Measurements from ENCODE around the gene IGF2R. TPM values are rescaled to one million over a fixed set of nuclear protein-coding genes. Genes with fewer than 3 reads are reported as not detected.

The IGF2R gene
- total and polyA plus RNA-seq, 8 donors: 56.5 to 153 (median 60.4) TPM

DNA sequence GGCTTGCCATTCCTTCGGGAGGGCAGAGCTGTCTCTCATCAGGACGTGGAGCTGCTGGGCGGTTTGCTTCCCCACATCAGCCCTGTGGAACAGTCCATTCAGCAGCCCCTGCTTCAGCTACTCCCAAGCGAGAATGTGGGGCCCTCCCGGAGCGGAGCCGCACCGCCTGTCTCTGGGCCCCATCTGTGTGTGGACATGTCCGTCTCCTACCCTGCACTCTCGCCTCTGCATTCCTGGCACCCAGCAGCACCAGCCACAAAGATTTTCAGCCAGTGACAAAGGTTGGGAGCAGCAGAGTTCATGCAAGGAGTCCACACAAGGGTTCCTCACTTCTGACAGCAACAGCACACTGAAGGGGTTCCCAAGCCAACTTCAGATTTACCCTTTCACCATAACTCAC lies 123.7 kb downstream of the IGF2R start:
- Histone ChIP-seq H3K36me3 (peaks cover 0 to 100% of the 10 kb centered on the region in 2 donors), H3K9me3 (no peaks in the 10 kb centered on the region), H3K4me3 (no peak overlapping the region), H3K27me3 (no peaks in the 10 kb centered on the region), H3K4me1 (no peaks in the 10 kb centered on the region), H3K27ac (no peak overlapping the region)
- ATAC-seq: no peak
- intact Hi-C loops (cut with DNase I): no loop called here
- DNase-seq: no peak
- TF ChIP-seq, protein P1, sequence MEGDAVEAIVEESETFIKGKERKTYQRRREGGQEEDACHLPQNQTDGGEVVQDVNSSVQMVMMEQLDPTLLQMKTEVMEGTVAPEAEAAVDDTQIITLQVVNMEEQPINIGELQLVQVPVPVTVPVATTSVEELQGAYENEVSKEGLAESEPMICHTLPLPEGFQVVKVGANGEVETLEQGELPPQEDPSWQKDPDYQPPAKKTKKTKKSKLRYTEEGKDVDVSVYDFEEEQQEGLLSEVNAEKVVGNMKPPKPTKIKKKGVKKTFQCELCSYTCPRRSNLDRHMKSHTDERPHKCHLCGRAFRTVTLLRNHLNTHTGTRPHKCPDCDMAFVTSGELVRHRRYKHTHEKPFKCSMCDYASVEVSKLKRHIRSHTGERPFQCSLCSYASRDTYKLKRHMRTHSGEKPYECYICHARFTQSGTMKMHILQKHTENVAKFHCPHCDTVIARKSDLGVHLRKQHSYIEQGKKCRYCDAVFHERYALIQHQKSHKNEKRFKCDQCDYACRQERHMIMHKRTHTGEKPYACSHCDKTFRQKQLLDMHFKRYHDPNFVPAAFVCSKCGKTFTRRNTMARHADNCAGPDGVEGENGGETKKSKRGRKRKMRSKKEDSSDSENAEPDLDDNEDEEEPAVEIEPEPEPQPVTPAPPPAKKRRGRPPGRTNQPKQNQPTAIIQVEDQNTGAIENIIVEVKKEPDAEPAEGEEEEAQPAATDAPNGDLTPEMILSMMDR (IDR thresholded peaks at IDR 0.05): no peak

DNA sequence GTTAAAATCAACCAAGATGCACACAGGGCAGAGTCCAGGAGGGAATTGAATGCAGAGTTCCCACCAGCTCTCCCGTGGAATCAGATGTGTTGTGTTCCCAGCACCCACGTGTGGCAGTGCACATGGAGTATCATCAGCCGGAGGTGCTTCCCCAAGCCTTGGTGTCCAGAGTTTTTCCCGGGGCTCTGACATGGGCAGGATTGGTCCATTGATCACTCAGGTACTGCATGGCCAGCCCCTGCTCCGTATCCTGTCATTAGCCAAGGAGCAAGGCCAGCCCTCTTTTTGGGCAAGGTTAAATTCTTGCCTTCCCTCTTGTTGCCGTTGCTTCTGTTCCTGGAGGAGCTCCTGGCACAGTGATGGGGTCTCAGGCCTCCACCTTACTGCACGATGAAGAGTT lies 124.2 kb downstream of the IGF2R start:
- no peaks in the 10 kb centered on the region for H3K27me3 ChIP-seq
- intact Hi-C loops (cut with DNase I): no loop called here
- H3K27ac ChIP-seq: no peak overlapping the region
- no peaks in the 10 kb centered on the region for H3K4me1 ChIP-seq
- H3K36me3 ChIP-seq: peaks cover 0 to 100% of the 10 kb centered on the region in 2 donors
- H3K4me3 ChIP-seq: no peak overlapping the region
- TF ChIP-seq, protein P1 (IDR thresholded peaks at IDR 0.05): no peak
- no peaks in the 10 kb centered on the region for H3K9me3 ChIP-seq
- DNase-seq (no peak), ATAC-seq (no peak)

DNA sequence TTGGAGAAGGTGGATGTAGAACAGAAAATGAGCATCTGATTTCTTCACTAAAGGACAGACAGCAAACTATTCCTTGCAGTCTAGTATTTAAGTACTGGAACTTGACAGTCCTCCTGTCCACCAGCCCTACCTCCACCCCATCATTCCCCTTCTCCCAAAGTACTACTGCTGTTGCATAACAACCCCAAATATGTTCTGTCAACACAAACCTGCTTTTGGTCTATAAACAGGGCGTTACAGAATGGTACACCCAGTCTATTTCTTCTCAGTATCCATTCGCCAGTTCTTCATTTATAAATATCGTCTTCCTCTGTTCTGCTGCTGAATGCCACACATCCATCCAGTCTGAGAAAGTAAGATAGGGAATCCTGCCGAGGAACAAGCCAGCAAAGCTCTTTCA lies 125.1 kb downstream of the IGF2R start:
- no peak overlapping the region for H3K27ac ChIP-seq
- H3K9me3 ChIP-seq: no peaks in the 10 kb centered on the region
- ATAC-seq (no peak), DNase-seq (no peak)
- no peaks in the 10 kb centered on the region for H3K27me3 ChIP-seq
- H3K4me1 ChIP-seq: peaks cover 0 to under 1% of the 10 kb centered on the region in 2 donors
- H3K4me3 ChIP-seq: no peak overlapping the region
- intact Hi-C loops (cut with DNase I): no loop called here
- TF ChIP-seq, protein P1 (IDR thresholded peaks at IDR 0.05): no peak
- peaks cover 0 to 100% of the 10 kb centered on the region in 2 donors for H3K36me3 ChIP-seq

DNA sequence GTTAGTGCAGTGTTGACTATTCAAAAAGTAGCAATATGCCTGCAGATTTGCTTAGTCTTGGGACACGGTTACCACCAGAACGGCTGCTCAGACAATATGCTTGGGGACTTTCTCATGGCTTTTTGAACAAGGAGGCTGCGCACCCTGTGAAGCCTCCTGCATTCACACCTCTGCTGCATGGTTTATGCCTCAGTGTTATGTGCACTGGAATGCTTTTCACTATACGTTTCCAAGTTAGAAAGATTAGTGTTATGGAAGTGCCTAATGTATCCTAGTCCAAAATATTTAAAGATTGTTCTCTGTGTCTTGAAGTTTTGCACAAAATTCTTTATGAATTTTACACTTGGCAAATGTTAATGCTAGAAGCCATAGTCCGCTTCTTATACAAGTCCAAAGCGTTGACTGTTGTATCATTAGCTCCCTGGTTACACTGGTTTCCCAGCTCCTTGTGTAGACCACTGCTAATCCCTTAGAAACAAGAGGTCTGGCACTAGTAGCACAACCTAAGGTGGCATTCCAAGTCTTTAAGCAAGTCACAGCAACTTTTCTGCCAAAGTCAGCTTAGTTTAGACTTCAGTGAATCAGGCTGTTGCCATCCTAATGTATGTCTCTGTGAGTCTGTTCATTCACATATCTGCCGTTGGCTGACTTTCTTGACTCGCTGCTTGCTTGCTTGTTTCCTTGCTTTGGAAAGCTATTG lies 126.4 kb downstream of the IGF2R start:
- ATAC-seq (no peak), DNase-seq (no peak)
- intact Hi-C loops (cut with DNase I): no loop called here
- no peak overlapping the region for H3K27ac ChIP-seq
- H3K27me3 ChIP-seq: no peaks in the 10 kb centered on the region
- peaks cover 3 to 14% of the 10 kb centered on the region in 2 donors for H3K4me1 ChIP-seq
- TF ChIP-seq, protein P1 (IDR thresholded peaks at IDR 0.05): no peak
- peaks cover 0 to 98% of the 10 kb centered on the region in 2 donors for H3K36me3 ChIP-seq
- no peak overlapping the region for H3K4me3 ChIP-seq
- H3K9me3 ChIP-seq: no peaks in the 10 kb centered on the region

DNA sequence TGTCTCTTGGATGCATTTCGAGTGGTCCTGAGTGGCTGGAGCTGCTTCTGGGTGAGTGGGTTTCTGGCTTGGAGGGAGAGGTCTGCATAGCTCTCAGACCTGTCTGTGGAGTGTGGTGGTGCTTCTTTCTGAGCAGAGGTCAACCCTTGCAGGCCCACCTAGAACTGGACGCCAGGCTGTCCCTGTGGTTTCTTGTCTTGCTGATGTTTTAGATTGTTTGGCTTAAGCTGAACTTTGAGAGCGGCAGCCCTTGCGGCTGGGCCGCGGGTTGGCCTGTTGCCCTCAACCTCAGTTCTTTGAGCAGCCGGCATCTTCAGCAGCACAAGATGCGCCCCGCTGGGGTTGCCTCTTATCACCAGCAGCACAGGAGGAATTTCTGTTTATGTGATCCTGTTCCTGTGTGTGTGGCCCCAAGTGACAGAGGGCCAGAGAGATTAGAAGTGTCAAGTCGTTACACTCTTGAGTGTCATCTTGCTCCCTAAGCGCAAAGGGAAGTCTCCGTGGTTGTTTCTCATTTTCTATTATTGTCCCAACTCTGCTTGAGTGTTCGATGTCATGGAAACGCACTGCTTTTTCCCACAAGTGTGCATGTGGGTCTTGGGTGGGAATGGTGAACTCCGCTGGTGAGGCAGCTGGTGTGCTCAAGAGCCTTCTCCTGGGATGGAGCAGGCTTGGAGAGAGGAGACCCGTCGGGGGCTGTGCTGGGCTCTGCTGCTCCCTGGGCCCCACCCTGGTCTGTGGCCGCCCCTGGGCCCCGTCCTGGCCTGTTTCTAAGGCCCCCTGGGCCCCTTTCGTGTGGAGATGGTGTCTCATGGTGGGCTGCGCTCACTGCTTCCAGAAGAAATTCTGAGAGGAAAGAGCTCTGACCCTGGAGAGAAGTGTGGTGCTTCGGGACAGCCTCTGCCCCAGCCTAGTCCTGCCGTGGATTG lies 132.7 kb downstream of the IGF2R start:
- DNase-seq (no peak), ATAC-seq (peak; percentile 9)
- intact Hi-C loops (cut with DNase I): no loop called here
- Histone ChIP-seq H3K27me3 (no peaks in the 10 kb centered on the region), H3K4me3 (no peak overlapping the region), H3K4me1 (peaks cover 3 to 24% of the 10 kb centered on the region in 2 donors), H3K27ac (peak overlapping the region in 1 of 2 donors; percentile 50), H3K36me3 (peaks cover 0 to 93% of the 10 kb centered on the region in 2 donors), H3K9me3 (no peaks in the 10 kb centered on the region)
- TF ChIP-seq, protein P1 (IDR thresholded peaks at IDR 0.05): no peak
